Activated CD4-positive, alpha-beta T cell treated with anti-CD3 and anti-CD28 coated beads for 36 hours (primary cell): ENCODE results near the gene RAB15. TPM values are rescaled to one million over a fixed set of nuclear protein-coding genes. Genes with fewer than 3 reads are reported as not detected.

Experiments
- ATAC-seq: fragments of 200-7000 bp; cut with Tn5 transposase; one replicate; pipeline ENCODE4 v1.10.0; 2021; ENCODE audit warnings: mild to moderate bottlenecking, moderate library complexity
- CTCF ChIA-PET: fragments of 350-600 bp; sonication (Branson Sonifier 250); formaldehyde crosslinking; loops from one replicate; lab custom pipeline; 2021; ENCODE audit warnings: antibody characterized with exemption; lab: Charles Lee
- POLR2A ChIA-PET: fragments of 350-600 bp; sonication (Branson Sonifier 250); formaldehyde crosslinking; loops from one replicate; lab custom pipeline; 2021; ENCODE audit warnings: antibody characterized with exemption, inconsistent platforms; lab: Charles Lee
- DNase-seq: peaks from one replicate; pipeline ENCODE4 v3.0.0-alpha.2; 2020
- H3K27ac Mint-ChIP-seq: one replicate; pipeline ENCODE4 v1.8.0; 2021; ENCODE audit warnings: mixed read lengths
- H3K27me3 Mint-ChIP-seq: one replicate; pipeline ENCODE4 v1.8.0; 2021; ENCODE audit warnings: mixed read lengths
- H3K36me3 Mint-ChIP-seq: one replicate; pipeline ENCODE4 v1.8.0; 2021; ENCODE audit warnings: low read depth, mixed read lengths
- H3K4me1 Mint-ChIP-seq: one replicate; pipeline ENCODE4 v1.8.0; 2021; ENCODE audit warnings: mixed read lengths
- H3K4me3 Mint-ChIP-seq: one replicate; pipeline ENCODE4 v1.8.0; 2021; ENCODE audit warnings: mild to moderate bottlenecking, moderate library complexity, mixed read lengths
- H3K9me3 Mint-ChIP-seq: one replicate; pipeline ENCODE4 v1.8.0; 2021; ENCODE audit warnings: low read depth, mixed read lengths
- intact Hi-C, 2 experiments: fragments of 100-400 bp; cut with DNase I in 1 of 2; cut with micrococcal nuclease in 1 of 2; formaldehyde crosslinking; loops; one replicate each; pipeline versions ENCODE4 v1.14.2 to v1.15.1; 2022 to 2024; cut with DNase I, micrococcal nuclease
- total RNA-seq, 2 experiments: library from RNA; stranded (reverse); gene quantifications; one replicate each; pipeline ENCODE4 v1.2.3, GENCODE V29; 2021

Gene RAB15
- total RNA-seq, 2 experiments from 2014 or later, result 3.7 to 5.3 TPM

GRCh38 chr14:64970776-64971477 is 1.2 kb downstream of the RAB15 start:
- CTCF ChIA-PET, result interaction anchor here (0.8 to 1.0 kb wide), 4 partner anchors 14 to 46 kb away, joined by 3 to 5 read pairs (median 4); partner anchors contain the start of gene FNTB
- H3K27ac Mint-ChIP-seq, result peak overlapping the region; percentile 51
- POLR2A ChIA-PET, result no interaction called here
- intact Hi-C loops, result no loop called here
- peak overlapping the region; percentile 68 for H3K4me3 Mint-ChIP-seq
- ATAC-seq, result no peak
- peaks cover 17% of the 10 kb centered on the region for H3K4me1 Mint-ChIP-seq
- H3K9me3 Mint-ChIP-seq, result no peaks in the 10 kb centered on the region
- no peaks in the 10 kb centered on the region for H3K36me3 Mint-ChIP-seq
- no peaks in the 10 kb centered on the region for H3K27me3 Mint-ChIP-seq
- DNase-seq, result no peak

DNA sequence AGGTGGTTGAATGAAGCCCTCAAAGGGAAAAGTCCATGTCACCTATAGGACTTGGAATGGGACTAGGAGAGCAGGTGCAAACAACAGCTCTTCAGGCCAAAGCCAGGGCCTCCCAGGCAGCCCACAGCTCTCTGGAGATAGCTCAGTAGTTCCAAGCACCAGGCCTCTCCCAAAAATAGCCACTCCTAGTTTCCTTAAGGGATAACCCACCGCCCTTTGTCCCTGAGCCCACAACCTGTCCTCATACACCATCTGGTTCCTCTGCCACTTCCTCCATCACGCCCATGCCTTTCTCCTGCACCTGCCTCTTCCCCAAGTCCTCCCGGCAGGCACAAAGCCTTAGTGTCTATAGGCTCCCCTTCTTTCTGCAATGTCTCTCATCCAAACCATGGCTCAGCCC is 2.1 kb downstream of the RAB15 start:
- intact Hi-C loops, result no loop called here
- DNase-seq, result no peak
- POLR2A ChIA-PET, result no interaction called here
- H3K4me3 Mint-ChIP-seq, result no peak overlapping the region
- H3K27ac Mint-ChIP-seq, result no peak overlapping the region
- no peak for ATAC-seq
- CTCF ChIA-PET, result interaction anchor here (0.8 to 1.0 kb wide), 3 partner anchors 14 to 84 kb away, joined by 3 to 5 read pairs (median 4); no protein-coding TSS in a partner anchor
- no peaks in the 10 kb centered on the region for H3K36me3 Mint-ChIP-seq
- peaks cover 17% of the 10 kb centered on the region for H3K4me1 Mint-ChIP-seq
- no peaks in the 10 kb centered on the region for H3K9me3 Mint-ChIP-seq
- H3K27me3 Mint-ChIP-seq, result no peaks in the 10 kb centered on the region

GRCh38 chr14:64968651-64969050 is 3.5 kb downstream of the RAB15 start:
- no peaks in the 10 kb centered on the region for H3K36me3 Mint-ChIP-seq
- no peaks in the 10 kb centered on the region for H3K9me3 Mint-ChIP-seq
- peaks cover 17% of the 10 kb centered on the region for H3K4me1 Mint-ChIP-seq
- DNase-seq (no peak), ATAC-seq (no peak)
- H3K4me3 Mint-ChIP-seq, result no peak overlapping the region
- ChIA-PET CTCF (interaction anchor here (1.1 kb wide), 1 partner anchor 28 kb away, joined by 3 read pairs; no protein-coding TSS in a partner anchor), POLR2A (no interaction called here)
- no peaks in the 10 kb centered on the region for H3K27me3 Mint-ChIP-seq
- intact Hi-C loops, result no loop called here
- H3K27ac Mint-ChIP-seq, result peak overlapping the region; percentile 43

GRCh38 chr14:64968167-64968566 is 4.0 kb downstream of the RAB15 start:
- Mint-ChIP-seq H3K27ac (no peak overlapping the region), H3K9me3 (no peaks in the 10 kb centered on the region)
- POLR2A ChIA-PET, result no interaction called here

DNA sequence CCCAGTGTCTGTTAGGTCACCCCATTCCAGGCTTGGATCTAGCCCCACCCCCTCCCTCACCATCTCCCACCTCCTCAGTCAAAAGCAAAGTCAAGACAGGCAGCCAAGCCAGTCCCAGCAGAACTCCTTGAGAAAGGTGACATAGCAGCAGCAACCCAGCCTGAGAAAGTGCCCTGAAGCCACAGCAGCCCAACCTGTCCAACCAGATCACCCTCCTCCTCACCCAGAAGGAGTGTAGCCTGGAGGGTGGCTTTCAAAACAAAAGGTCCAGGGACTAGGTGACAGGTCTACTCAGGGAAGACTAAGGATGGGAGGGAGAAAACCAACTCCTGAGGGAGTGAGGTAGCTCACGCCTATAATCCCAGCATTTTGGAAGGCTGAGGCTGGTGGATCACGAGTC is 5.2 kb downstream of the RAB15 start:
- ChIA-PET CTCF (no interaction called here), POLR2A (interaction anchor here (0.6 kb wide), 1 partner anchor 57 kb away, joined by 4 read pairs; no protein-coding TSS in a partner anchor)
- no peak overlapping the region for H3K4me3 Mint-ChIP-seq
- no peaks in the 10 kb centered on the region for H3K36me3 Mint-ChIP-seq
- DNase-seq (no peak), ATAC-seq (no peak)
- H3K27me3 Mint-ChIP-seq, result no peaks in the 10 kb centered on the region
- peaks cover 14% of the 10 kb centered on the region for H3K4me1 Mint-ChIP-seq
- intact Hi-C loops, result no loop called here
- no peak overlapping the region for H3K27ac Mint-ChIP-seq
- no peaks in the 10 kb centered on the region for H3K9me3 Mint-ChIP-seq

More at GRCh38 chr14:64968167-64968566, 4.0 kb downstream of the RAB15 start:
- intact Hi-C loops, result no loop called here
- ATAC-seq, result no peak
- Mint-ChIP-seq H3K4me3 (no peak overlapping the region), H3K27me3 (no peaks in the 10 kb centered on the region), H3K4me1 (peaks cover 17% of the 10 kb centered on the region), H3K36me3 (no peaks in the 10 kb centered on the region)
- no peak for DNase-seq
- CTCF ChIA-PET, result interaction anchor here (1.1 kb wide), 1 partner anchor 28 kb away, joined by 3 read pairs; no protein-coding TSS in a partner anchor

- ATAC-seq (no peak), DNase-seq (no peak)
- Mint-ChIP-seq H3K9me3 (no peaks in the 10 kb centered on the region), H3K27me3 (no peaks in the 10 kb centered on the region), H3K4me3 (no peak overlapping the region), H3K27ac (no peak overlapping the region), H3K36me3 (no peaks in the 10 kb centered on the region), H3K4me1 (peaks cover 8% of the 10 kb centered on the region)
- ChIA-PET CTCF (interaction anchor here (0.6 kb wide), 1 partner anchor 43 kb away, joined by 4 read pairs; no protein-coding TSS in a partner anchor), POLR2A (no interaction called here)
- intact Hi-C loops, result no loop called here
Measured at GRCh38 chr14:64965356-64966000, 6.7 kb downstream of the RAB15 start.

DNA sequence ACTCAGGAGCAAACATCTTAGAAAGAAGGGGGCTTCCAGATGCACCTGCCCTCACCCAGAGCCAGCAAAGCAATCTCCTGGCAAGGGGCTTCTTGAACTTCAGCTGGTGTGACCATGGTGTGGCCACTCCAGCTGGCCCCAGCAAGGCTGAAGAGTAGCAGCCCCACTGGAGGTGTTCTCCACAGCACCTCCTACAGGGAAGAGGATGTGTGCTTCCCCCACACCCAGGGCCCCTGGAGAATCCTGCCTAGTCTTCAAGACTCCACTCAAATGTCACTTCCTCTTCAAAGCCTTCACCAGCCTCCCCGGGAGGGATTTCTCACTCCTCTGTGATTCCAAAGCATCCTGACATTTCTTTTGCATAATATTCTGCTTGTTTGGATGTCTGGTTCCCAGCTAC is 8.5 kb downstream of the RAB15 start:
- peaks cover 8% of the 10 kb centered on the region for H3K4me1 Mint-ChIP-seq
- H3K27me3 Mint-ChIP-seq, result no peaks in the 10 kb centered on the region
- ChIA-PET CTCF (interaction anchor here (0.9 to 1.2 kb wide), 2 partner anchors 20 to 28 kb away, joined by 3 read pairs; no protein-coding TSS in a partner anchor), POLR2A (no interaction called here)
- DNase-seq (no peak), ATAC-seq (no peak)
- intact Hi-C loops, result no loop called here
- no peaks in the 10 kb centered on the region for H3K36me3 Mint-ChIP-seq
- no peak overlapping the region for H3K4me3 Mint-ChIP-seq
- H3K27ac Mint-ChIP-seq, result no peak overlapping the region
- H3K9me3 Mint-ChIP-seq, result no peaks in the 10 kb centered on the region

DNA sequence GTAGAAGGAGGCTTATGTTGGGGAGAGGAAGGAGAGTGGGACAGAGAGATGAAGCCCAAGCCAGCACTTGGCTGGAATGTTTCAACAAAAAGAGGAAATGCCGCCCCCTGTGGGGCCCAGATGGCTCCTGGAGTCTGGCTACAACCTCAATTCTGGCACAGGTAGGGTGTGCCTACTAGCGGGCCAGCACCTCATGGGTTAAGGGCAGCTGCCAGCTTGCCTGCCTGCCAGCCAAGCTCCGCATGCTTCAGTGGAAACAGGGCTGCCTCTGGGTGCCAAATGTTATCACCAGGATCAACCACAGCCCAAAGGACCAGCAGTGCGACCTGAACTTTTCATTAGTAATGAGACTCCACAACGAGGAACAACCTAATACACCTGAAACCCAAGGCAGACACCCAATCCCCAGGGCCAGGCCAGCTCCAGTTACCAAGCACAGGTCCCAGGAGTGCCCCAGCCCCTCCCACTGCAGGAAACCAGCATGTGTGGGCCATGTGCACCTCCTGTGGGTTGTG is 11.3 kb downstream of the RAB15 start:
- DNase-seq (no peak), ATAC-seq (no peak)
- H3K27me3 Mint-ChIP-seq, result no peaks in the 10 kb centered on the region
- intact Hi-C loops, result no loop called here
- ChIA-PET POLR2A (interaction anchor here (0.6 kb wide), 1 partner anchor 270 kb away, joined by 3 read pairs; no protein-coding TSS in a partner anchor), CTCF (no interaction called here)
- H3K4me1 Mint-ChIP-seq, result no peaks in the 10 kb centered on the region
- H3K36me3 Mint-ChIP-seq, result no peaks in the 10 kb centered on the region
- no peaks in the 10 kb centered on the region for H3K9me3 Mint-ChIP-seq
- H3K27ac Mint-ChIP-seq, result no peak overlapping the region
- no peak overlapping the region for H3K4me3 Mint-ChIP-seq

DNA sequence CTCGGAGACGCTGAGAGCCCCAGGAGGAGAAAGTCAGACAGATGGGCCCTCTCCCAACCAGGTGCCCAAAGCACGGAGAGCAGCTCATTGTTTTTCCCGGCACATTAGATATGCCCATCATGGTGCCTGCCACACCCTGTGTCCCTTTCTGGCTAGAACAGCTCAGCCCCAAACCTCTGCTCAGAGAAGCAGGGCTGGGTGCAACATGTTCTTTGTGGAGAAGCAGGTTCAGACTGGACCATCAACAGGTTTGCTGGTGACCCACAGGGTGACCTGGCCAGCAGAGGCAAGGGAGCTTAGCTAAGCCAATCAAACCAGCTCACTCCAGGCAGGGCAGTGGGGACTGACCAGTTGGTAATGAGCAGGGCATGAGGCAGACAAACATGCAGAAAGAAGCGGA is 13.4 kb downstream of the RAB15 start:
- Mint-ChIP-seq H3K27ac (no peak overlapping the region), H3K4me3 (no peak overlapping the region), H3K36me3 (no peaks in the 10 kb centered on the region), H3K4me1 (no peaks in the 10 kb centered on the region), H3K9me3 (no peaks in the 10 kb centered on the region), H3K27me3 (no peaks in the 10 kb centered on the region)
- intact Hi-C loops, result no loop called here
- ATAC-seq (no peak), DNase-seq (no peak)
- ChIA-PET CTCF (interaction anchor here (0.6 to 1.2 kb wide), 3 partner anchors 16 to 495 kb away, joined by 4 to 5 read pairs (median 5); no protein-coding TSS in a partner anchor), POLR2A (no interaction called here)

DNA sequence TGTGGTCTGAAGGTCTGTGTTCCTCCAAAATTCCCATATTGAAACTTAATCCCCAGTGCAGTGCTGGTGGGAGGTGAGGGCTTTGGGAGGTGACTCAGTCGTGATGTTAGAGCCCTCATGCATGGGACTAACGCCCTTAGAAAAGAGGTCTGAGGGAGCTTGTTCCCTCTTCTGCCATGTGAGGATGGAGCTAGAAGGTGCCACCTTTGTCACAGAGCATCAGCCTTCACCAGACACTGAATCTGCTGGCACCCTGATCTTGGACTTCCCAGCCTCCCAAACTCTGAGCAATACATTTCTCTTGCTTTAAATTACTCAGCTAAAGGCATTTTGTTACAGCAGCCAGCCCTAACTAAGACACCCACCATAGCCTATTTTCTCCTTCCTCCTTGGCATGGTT is 13.9 kb downstream of the RAB15 start:
- Mint-ChIP-seq H3K27me3 (no peaks in the 10 kb centered on the region), H3K4me1 (no peaks in the 10 kb centered on the region), H3K27ac (no peak overlapping the region), H3K36me3 (no peaks in the 10 kb centered on the region), H3K4me3 (no peak overlapping the region), H3K9me3 (no peaks in the 10 kb centered on the region)
- ChIA-PET POLR2A (no interaction called here), CTCF (interaction anchor here (0.6 to 0.9 kb wide), 2 partner anchors 27 to 494 kb away, joined by 4 to 5 read pairs; no protein-coding TSS in a partner anchor)
- DNase-seq (no peak), ATAC-seq (no peak)
- intact Hi-C loops, result no loop called here

- Mint-ChIP-seq H3K9me3 (no peaks in the 10 kb centered on the region), H3K27ac (no peak overlapping the region), H3K27me3 (no peaks in the 10 kb centered on the region), H3K4me1 (peaks cover 3% of the 10 kb centered on the region), H3K4me3 (no peak overlapping the region), H3K36me3 (no peaks in the 10 kb centered on the region)
- no peak for ATAC-seq
- DNase-seq, result no peak
- POLR2A ChIA-PET, result no interaction called here
- CTCF ChIA-PET, result interaction anchor here (0.7 to 1.1 kb wide), 3 partner anchors 30 to 198 kb away, joined by 3 to 6 read pairs (median 4); partner anchors contain the start of gene FNTB
- intact Hi-C loops, result no loop called here
Measured at GRCh38 chr14:64956697-64957406, 15.3 kb downstream of the RAB15 start.
